ENCODE data around the gene ARL3. TPM values are rescaled to one million over a fixed set of nuclear protein-coding genes. Genes with fewer than 3 reads are reported as not detected.

The ARL3 gene
- total RNA-seq, 1 experiment from 2014 or later = 13.3 TPM

DNA sequence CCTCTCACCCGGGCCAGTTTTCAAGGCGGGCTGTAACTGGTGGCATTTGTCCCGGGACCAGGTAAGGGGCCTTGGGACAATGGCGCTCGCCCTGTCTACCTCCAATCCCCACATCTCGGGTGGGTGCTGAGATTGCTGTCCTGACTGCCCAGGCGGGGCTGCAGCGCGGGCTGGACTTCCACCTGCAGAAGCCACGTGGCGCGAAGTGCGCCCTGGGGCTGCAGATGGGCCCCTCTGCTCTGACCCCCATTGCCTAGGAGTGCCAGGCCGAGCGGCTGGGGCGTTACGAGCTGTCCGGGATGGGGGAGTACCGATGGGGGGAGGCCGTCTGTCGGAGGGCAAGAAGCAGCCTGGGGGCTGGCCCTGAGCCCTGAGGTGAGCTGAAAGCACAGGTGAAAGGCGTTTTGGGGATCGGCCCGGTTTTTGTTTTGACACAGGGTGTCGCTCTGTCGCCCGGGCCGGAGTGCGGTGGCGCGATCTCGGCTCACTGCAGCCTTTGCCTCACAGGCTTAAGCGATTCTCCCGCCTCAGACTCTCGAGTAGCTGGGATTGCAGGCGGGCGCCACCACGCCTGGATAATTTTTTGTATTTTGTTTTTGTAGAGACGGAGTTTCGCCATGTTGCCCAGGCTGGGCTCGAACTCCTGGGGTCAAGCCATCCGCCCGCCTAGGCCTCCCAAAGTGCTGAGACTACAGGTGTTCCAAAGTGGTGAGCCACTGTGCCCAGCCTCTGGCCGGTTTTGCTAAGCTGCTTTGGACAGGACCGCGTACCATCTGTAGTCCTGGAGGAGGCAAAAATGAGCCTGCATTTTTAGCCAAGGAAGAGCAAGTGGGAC, 641 bp upstream of the ARL3 start, which contains the start of gene SFXN2:
Gene SFXN2 (plus strand): TSS at position 16 of the 835 bp plus-strand sequence. CDS start 12,001 bp downstream, outside the sequence.
- ChIA-PET CTCF (interaction anchor here (0.6 to 1.9 kb wide), 6 partner anchors 12 to 535 kb away, joined by 3 to 16 read pairs (median 4); no protein-coding TSS in a partner anchor), POLR2A (interaction anchor here (0.6 to 1.8 kb wide), 9 partner anchors 20 to 239 kb away, joined by 3 to 8 read pairs (median 3); partner anchors contain the start of gene WBP1L), RAD21 (ENCODE audit: low non-redundant PET in 1 of 2, low total read pairs in 2 of 2, uncharacterized antibody in 2 of 2, unreplicated experiment in 2 of 2) (interaction anchor here in 1 of 2 experiments (0.6 kb wide), 2 partner anchors 203 to 897 kb away, joined by 3 read pairs; partner anchors contain the start of genes CNNM2 and OGA)
- TF ChIP-seq SP1 (IDR thresholded peaks at IDR 0.05; ENCODE audit: low read depth) (no peak), EZH2 (IDR thresholded peaks at IDR 0.05) (no peak), ZFX (IDR thresholded peaks at IDR 0.05) (peak; percentile 78), FOSL1 (IDR thresholded peaks at IDR 0.05; ENCODE audit: low read depth) (no peak), CBX3 (IDR thresholded peaks at IDR 0.05; ENCODE audit: low read depth) (no peak), TCF7L2 (IDR thresholded peaks at IDR 0.05; ENCODE audit: borderline replicate concordance, extremely low read depth, insufficient read depth, insufficient read length) (no peak), SIN3A (IDR thresholded peaks at IDR 0.05; ENCODE audit: low read depth) (peak; percentile 97), POLR2AphosphoS5 (IDR thresholded peaks at IDR 0.05; ENCODE audit: low read depth, low read length) (peak; percentile 82), JUND (IDR thresholded peaks at IDR 0.05) (no peak), POLR2A (IDR thresholded peaks at IDR 0.05; ENCODE audit: borderline replicate concordance, extremely low read depth, insufficient read depth, insufficient read length) (peak; percentile 77), ZNF274 (IDR thresholded peaks at IDR 0.05; ENCODE audit: low read depth, low read length) (no peak)
- TF ChIP-seq, protein P1, sequence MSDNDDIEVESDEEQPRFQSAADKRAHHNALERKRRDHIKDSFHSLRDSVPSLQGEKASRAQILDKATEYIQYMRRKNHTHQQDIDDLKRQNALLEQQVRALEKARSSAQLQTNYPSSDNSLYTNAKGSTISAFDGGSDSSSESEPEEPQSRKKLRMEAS (IDR thresholded peaks at IDR 0.05) = peak; percentile 98
- TF ChIP-seq, protein P2, sequence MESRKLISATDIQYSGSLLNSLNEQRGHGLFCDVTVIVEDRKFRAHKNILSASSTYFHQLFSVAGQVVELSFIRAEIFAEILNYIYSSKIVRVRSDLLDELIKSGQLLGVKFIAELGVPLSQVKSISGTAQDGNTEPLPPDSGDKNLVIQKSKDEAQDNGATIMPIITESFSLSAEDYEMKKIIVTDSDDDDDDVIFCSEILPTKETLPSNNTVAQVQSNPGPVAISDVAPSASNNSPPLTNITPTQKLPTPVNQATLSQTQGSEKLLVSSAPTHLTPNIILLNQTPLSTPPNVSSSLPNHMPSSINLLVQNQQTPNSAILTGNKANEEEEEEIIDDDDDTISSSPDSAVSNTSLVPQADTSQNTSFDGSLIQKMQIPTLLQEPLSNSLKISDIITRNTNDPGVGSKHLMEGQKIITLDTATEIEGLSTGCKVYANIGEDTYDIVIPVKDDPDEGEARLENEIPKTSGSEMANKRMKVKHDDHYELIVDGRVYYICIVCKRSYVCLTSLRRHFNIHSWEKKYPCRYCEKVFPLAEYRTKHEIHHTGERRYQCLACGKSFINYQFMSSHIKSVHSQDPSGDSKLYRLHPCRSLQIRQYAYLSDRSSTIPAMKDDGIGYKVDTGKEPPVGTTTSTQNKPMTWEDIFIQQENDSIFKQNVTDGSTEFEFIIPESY (IDR thresholded peaks at IDR 0.05; ENCODE audit: extremely low read depth, insufficient replicate concordance, low read length) = no peak
- TF ChIP-seq, protein P3, sequence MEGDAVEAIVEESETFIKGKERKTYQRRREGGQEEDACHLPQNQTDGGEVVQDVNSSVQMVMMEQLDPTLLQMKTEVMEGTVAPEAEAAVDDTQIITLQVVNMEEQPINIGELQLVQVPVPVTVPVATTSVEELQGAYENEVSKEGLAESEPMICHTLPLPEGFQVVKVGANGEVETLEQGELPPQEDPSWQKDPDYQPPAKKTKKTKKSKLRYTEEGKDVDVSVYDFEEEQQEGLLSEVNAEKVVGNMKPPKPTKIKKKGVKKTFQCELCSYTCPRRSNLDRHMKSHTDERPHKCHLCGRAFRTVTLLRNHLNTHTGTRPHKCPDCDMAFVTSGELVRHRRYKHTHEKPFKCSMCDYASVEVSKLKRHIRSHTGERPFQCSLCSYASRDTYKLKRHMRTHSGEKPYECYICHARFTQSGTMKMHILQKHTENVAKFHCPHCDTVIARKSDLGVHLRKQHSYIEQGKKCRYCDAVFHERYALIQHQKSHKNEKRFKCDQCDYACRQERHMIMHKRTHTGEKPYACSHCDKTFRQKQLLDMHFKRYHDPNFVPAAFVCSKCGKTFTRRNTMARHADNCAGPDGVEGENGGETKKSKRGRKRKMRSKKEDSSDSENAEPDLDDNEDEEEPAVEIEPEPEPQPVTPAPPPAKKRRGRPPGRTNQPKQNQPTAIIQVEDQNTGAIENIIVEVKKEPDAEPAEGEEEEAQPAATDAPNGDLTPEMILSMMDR (IDR thresholded peaks at IDR 0.05 in 2 of 3, conservative IDR thresholded peaks at IDR 0.05 in 1 of 3; ENCODE audit: borderline replicate concordance in 1 of 3, insufficient read depth in 1 of 3, low read depth in 2 of 3, low read length in 2 of 3) = peak in 1 of 3 experiments; percentile 43; a peak in 2 of 6 replicates
- Histone ChIP-seq H2AFZ (ENCODE audit: low read depth, low read length, poor library complexity, severe bottlenecking) (peak within 1 kb of the TSS; percentile 60), H3K79me2 (ENCODE audit: insufficient read depth, low read length) (peaks cover 35% of the 10 kb centered on the region), H3K9me3 (ENCODE audit: control insufficient read depth in 1 of 2, insufficient read depth in 1 of 2, low read depth in 1 of 2, low read length in 2 of 2) (no peaks in the 10 kb centered on the region), H3K9ac (ENCODE audit: low read length) (peak within 1 kb of the TSS; percentile 96), H3K27me3 (ENCODE audit: insufficient read depth, low read length) (no peaks in the 10 kb centered on the region), H3K4me2 (ENCODE audit: low read length) (peak within 1 kb of the TSS; percentile 97), H3K4me3 (replicated peaks in 1 of 2; ENCODE audit: low read depth in 1 of 2, low read length in 2 of 2) (peak within 1 kb of the TSS; percentile 88 to 95), H3K9me2 (ENCODE audit: insufficient read depth) (no peaks in the 10 kb centered on the region), H3K27ac (ENCODE audit: low read depth, low read length) (peak within 1 kb of the TSS; percentile 77), H3K36me3 (ENCODE audit: control insufficient read depth in 1 of 2, insufficient read depth in 2 of 2, low read length in 2 of 2) (no peaks in the 10 kb centered on the region; a peak in 1 of 4 replicates), H4K20me1 (ENCODE audit: insufficient read depth) (no peaks in the 10 kb centered on the region), H3K4me1 (ENCODE audit: control insufficient read depth in 1 of 2, insufficient read depth in 2 of 2, low read length in 2 of 2) (peaks cover 18 to 29% of the 10 kb centered on the region in 2 experiments)
- no peak for DNase-seq (ENCODE audit: low read depth, low spot score)
- intact Hi-C loops (cut with micrococcal nuclease) = loop anchor here (2.0 to 5.0 kb wide), 3 partner anchors 70 to 212 kb away; partner anchors contain the start of genes ACTR1A, SUFU and TRIM8
- TSS peak; percentile 60 for BruUV-seq (replicated peaks)
- ATAC-seq = peak; percentile 46

All from HCT116 (cell line).